Neural cell (in vitro differentiated cells): Measurements from ENCODE around the gene SLC22A2. TPM values are rescaled to one million over a fixed set of nuclear protein-coding genes. Genes with fewer than 3 reads are reported as not detected.

Experiments used
- H2AFZ ChIP-seq: fragments of 200-600, 300-800 bp; sonication (generic), shearing (Covaris generic); 2 replicates; pipeline ENCODE4 v1.6.0; 2014; ENCODE audit warnings: low read depth, mild to moderate bottlenecking, antibody characterized with exemption, low read length, moderate library complexity
- H3F3A ChIP-seq: fragments of 200-600 bp; shearing (Covaris generic); 2 replicates; pipeline ENCODE4 v1.6.1; 2016; ENCODE audit warnings: mild to moderate bottlenecking, moderate library complexity, mixed read lengths, antibody characterized with exemption, low read length; ENCODE audit not compliant: insufficient read depth, poor library complexity, severe bottlenecking
- H3K27ac ChIP-seq: fragments of 200-600, 300-800 bp; sonication (generic), shearing (Covaris generic); 2 replicates; pipeline ENCODE4 v1.5.1; 2014; ENCODE audit warnings: mild to moderate bottlenecking, low read length, moderate library complexity
- H3K27me3 ChIP-seq: fragments of 300-800, 200-600 bp; sonication (generic), shearing (Covaris generic); 2 replicates; pipeline ENCODE4 v1.6.0; 2014; ENCODE audit warnings: mild to moderate bottlenecking, low read depth, low read length, moderate library complexity; ENCODE audit not compliant: insufficient read depth
- H3K36me3 ChIP-seq: fragments of 300-800, 200-600 bp; sonication (generic), shearing (Covaris generic); 2 replicates; pipeline ENCODE4 v1.5.1; 2014; ENCODE audit warnings: mild to moderate bottlenecking, antibody characterized with exemption, low read length, moderate library complexity; ENCODE audit not compliant: insufficient read depth
- H3K4me2 ChIP-seq: fragments of 300-800, 200-600 bp; sonication (generic), shearing (Covaris generic); 2 replicates; pipeline ENCODE4 v1.6.0; 2014; ENCODE audit warnings: mild to moderate bottlenecking, low read length
- H3K4me3 ChIP-seq: fragments of 300-800, 200-600 bp; sonication (generic), shearing (Covaris generic); 2 replicates; pipeline ENCODE4 v1.5.1; 2014; ENCODE audit warnings: mild to moderate bottlenecking, low read length, moderate library complexity
- H3K79me2 ChIP-seq: fragments of 200-600 bp; shearing (Covaris generic); replicated peaks from 2 replicates; pipeline ENCODE4 v1.6.0; 2014; ENCODE audit warnings: mild to moderate bottlenecking, low read length, moderate library complexity; ENCODE audit not compliant: insufficient read depth
- H3K9ac ChIP-seq: fragments of 300-800, 200-600 bp; sonication (generic), shearing (Covaris generic); 2 replicates; pipeline ENCODE4 v1.6.1; 2016; ENCODE audit warnings: mild to moderate bottlenecking, low read length, mixed read lengths
- H3K9me2 ChIP-seq: fragments of 200-600 bp; shearing (Covaris generic); 2 replicates; pipeline ENCODE4 v1.6.1; 2016; ENCODE audit warnings: mild to moderate bottlenecking, low read length, mixed read lengths; ENCODE audit not compliant: insufficient read depth
- H3K9me3 ChIP-seq: fragments of 200-600, 300-800 bp; sonication (generic), shearing (Covaris generic); 2 replicates; pipeline ENCODE4 v1.6.1; 2016; ENCODE audit warnings: mild to moderate bottlenecking, mixed run types, low read length, moderate library complexity, mixed read lengths
- H4K20me1 ChIP-seq: fragments of 200-600 bp; shearing (Covaris generic); 2 replicates; pipeline ENCODE4 v1.6.1; 2016; ENCODE audit warnings: mild to moderate bottlenecking, mixed run types; ENCODE audit not compliant: insufficient read depth
- EP300 ChIP-seq: fragments of 450-650 bp; conservative IDR thresholded peaks from 2 replicates; pipeline ENCODE4 v1.6.1; 2014; ENCODE audit warnings: antibody characterized with exemption, mild to moderate bottlenecking, moderate library complexity; ENCODE audit not compliant: poor library complexity, severe bottlenecking
- EZH2 ChIP-seq: fragments of 200-600, 300-800 bp; shearing (Covaris generic), sonication (generic); IDR thresholded peaks from 2 replicates; pipeline ENCODE4 v1.6.1; 2014; ENCODE audit warnings: antibody characterized with exemption, low read length, borderline replicate concordance, mild to moderate bottlenecking; ENCODE audit not compliant: insufficient read depth, poor library complexity, severe bottlenecking
- MXI1 ChIP-seq: fragments of 450-650 bp; conservative IDR thresholded peaks from 2 replicates; pipeline ENCODE4 v1.6.1; 2014; ENCODE audit warnings: antibody characterized with exemption, mild to moderate bottlenecking; ENCODE audit not compliant: poor library complexity, severe bottlenecking
- POLR2AphosphoS5 ChIP-seq: IDR thresholded peaks from 2 replicates; pipeline ENCODE4 v1.6.1; 2012
- RAD21 ChIP-seq: fragments of 450-650 bp; conservative IDR thresholded peaks from 2 replicates; pipeline ENCODE4 v1.6.1; 2014; ENCODE audit warnings: antibody characterized with exemption, mild to moderate bottlenecking, moderate library complexity
- SMC3 ChIP-seq: fragments of 450-650 bp; conservative IDR thresholded peaks from 2 replicates; pipeline ENCODE4 v1.6.1; 2014; ENCODE audit warnings: antibody characterized with exemption, mild to moderate bottlenecking, moderate library complexity; ENCODE audit not compliant: poor library complexity
- TAF1 ChIP-seq: IDR thresholded peaks from 2 replicates; pipeline ENCODE4 v1.6.1; 2012; ENCODE audit warnings: low read depth
- polyA plus RNA-seq: library from polyadenylated mRNA; depleted of rRNA; stranded (reverse); fragments of >200 nt; gene quantifications from 2 replicates; pipeline ENCODE4 v1.2.3, GENCODE V29; 2014
- TF ChIP-seq, protein P1 (sequence below): fragments of 450-650 bp; IDR thresholded peaks from 2 replicates; pipeline ENCODE4 v1.5.1; 2014; ENCODE audit warnings: antibody characterized with exemption, mild to moderate bottlenecking, moderate library complexity; ENCODE audit not compliant: poor library complexity, severe bottlenecking
- TF ChIP-seq, protein P2 (sequence below): IDR thresholded peaks from 2 replicates; pipeline ENCODE4 v1.6.1; 2012; ENCODE audit warnings: borderline replicate concordance

The SLC22A2 gene
- polyA plus RNA-seq, 1 donor from 2014 or later = not detected

DNA sequence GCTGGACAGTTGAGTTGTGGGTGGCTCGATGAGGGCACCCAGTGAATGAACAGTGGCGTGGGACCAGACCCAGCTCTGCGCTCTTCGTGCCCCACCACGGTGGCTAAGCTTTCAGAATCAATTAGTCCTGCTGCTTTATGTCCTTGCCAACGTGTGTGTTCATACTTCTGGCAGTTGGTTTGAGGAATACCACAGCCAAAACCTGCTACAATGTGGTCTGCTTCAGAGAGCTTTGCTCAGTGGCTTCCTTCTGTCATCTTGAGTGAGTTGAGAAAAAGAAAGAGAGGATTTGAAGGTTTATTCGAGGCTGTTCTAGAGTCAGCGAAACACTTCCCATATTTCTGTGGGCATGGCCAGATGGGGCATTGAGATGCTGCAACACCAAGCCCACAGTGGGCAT is 39.5 kb upstream of the SLC22A2 start:
- H3K9me3 ChIP-seq = no peaks in the 10 kb centered on the region
- no peak overlapping the region for H3K27ac ChIP-seq
- no peak overlapping the region for H3K9ac ChIP-seq
- H3K4me2 ChIP-seq = no peak overlapping the region
- no peaks in the 10 kb centered on the region for H3K36me3 ChIP-seq
- no peaks in the 10 kb centered on the region for H3K9me2 ChIP-seq
- H3K4me3 ChIP-seq = no peak overlapping the region
- no peaks in the 10 kb centered on the region for H3K27me3 ChIP-seq
- no peaks in the 10 kb centered on the region for H4K20me1 ChIP-seq
- H3F3A ChIP-seq = no peaks in the 10 kb centered on the region
- no peaks in the 10 kb centered on the region for H3K79me2 ChIP-seq
- TF ChIP-seq EZH2 (no peak), RAD21 (no peak)
- H2AFZ ChIP-seq = no peak overlapping the region

DNA sequence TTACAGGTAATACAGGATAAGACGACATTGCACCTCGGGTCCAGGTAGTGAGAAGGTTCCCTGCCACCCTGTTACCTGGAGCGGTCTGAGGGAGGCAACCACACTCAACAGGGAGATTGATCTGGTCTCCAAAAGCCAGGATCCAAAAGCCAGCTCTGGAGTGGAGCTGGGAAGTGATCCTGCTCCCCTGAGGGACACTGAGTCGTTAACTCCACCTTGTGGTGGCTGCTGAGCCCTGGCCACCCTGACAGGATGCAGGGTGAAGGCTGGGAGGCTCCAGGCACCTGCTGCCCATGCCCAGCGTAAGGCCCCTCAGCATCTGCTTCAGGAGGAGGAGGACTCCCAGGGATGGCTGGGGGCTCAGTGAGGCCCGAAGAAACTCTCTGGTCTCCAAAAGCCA is 38.7 kb upstream of the SLC22A2 start:
- no peak overlapping the region for H2AFZ ChIP-seq
- H3K27ac ChIP-seq = no peak overlapping the region
- H4K20me1 ChIP-seq = no peaks in the 10 kb centered on the region
- H3K79me2 ChIP-seq = no peaks in the 10 kb centered on the region
- no peak overlapping the region for H3K9ac ChIP-seq
- H3K9me3 ChIP-seq = no peaks in the 10 kb centered on the region
- no peak for TF ChIP-seq MXI1
- TF ChIP-seq, protein P1, sequence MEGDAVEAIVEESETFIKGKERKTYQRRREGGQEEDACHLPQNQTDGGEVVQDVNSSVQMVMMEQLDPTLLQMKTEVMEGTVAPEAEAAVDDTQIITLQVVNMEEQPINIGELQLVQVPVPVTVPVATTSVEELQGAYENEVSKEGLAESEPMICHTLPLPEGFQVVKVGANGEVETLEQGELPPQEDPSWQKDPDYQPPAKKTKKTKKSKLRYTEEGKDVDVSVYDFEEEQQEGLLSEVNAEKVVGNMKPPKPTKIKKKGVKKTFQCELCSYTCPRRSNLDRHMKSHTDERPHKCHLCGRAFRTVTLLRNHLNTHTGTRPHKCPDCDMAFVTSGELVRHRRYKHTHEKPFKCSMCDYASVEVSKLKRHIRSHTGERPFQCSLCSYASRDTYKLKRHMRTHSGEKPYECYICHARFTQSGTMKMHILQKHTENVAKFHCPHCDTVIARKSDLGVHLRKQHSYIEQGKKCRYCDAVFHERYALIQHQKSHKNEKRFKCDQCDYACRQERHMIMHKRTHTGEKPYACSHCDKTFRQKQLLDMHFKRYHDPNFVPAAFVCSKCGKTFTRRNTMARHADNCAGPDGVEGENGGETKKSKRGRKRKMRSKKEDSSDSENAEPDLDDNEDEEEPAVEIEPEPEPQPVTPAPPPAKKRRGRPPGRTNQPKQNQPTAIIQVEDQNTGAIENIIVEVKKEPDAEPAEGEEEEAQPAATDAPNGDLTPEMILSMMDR = no peak
- TF ChIP-seq EP300 = no peak
- H3K27me3 ChIP-seq = no peaks in the 10 kb centered on the region
- no peak overlapping the region for H3K4me2 ChIP-seq
- no peak overlapping the region for H3K4me3 ChIP-seq
- no peaks in the 10 kb centered on the region for H3K36me3 ChIP-seq
- no peaks in the 10 kb centered on the region for H3K9me2 ChIP-seq
- H3F3A ChIP-seq = no peaks in the 10 kb centered on the region

DNA sequence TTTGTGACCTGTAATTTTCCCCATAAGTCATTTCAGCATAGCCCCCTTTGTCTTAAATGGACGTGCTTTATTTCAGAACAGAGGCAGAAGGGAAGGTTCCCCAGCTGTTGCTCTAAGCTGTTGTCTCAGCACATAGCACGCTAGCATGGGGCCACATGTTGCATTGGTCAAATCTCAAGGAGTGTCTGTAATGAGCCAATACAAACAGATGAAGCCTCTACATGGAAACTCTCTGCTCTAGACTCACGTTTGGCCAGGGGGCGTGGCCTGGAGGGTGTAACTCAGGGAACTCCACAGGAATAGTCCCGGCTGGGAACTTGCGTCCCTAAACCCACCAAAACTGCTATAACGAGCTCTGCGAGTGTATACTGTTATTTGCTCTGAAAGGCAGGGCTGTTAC is 35.2 kb upstream of the SLC22A2 start:
- Histone ChIP-seq H3F3A (no peaks in the 10 kb centered on the region), H3K9me3 (no peaks in the 10 kb centered on the region), H3K79me2 (no peaks in the 10 kb centered on the region), H4K20me1 (no peaks in the 10 kb centered on the region), H2AFZ (no peak overlapping the region), H3K36me3 (no peaks in the 10 kb centered on the region), H3K4me2 (no peak overlapping the region), H3K27me3 (no peaks in the 10 kb centered on the region), H3K4me3 (no peak overlapping the region), H3K9me2 (no peaks in the 10 kb centered on the region), H3K9ac (no peak overlapping the region), H3K27ac (no peak overlapping the region)
- TF ChIP-seq, protein P1 = no peak
- TF ChIP-seq SMC3 (no peak), MXI1 (no peak), TAF1 (no peak), EP300 (no peak), POLR2AphosphoS5 (no peak), EZH2 (no peak), RAD21 (no peak)
- TF ChIP-seq, protein P2, sequence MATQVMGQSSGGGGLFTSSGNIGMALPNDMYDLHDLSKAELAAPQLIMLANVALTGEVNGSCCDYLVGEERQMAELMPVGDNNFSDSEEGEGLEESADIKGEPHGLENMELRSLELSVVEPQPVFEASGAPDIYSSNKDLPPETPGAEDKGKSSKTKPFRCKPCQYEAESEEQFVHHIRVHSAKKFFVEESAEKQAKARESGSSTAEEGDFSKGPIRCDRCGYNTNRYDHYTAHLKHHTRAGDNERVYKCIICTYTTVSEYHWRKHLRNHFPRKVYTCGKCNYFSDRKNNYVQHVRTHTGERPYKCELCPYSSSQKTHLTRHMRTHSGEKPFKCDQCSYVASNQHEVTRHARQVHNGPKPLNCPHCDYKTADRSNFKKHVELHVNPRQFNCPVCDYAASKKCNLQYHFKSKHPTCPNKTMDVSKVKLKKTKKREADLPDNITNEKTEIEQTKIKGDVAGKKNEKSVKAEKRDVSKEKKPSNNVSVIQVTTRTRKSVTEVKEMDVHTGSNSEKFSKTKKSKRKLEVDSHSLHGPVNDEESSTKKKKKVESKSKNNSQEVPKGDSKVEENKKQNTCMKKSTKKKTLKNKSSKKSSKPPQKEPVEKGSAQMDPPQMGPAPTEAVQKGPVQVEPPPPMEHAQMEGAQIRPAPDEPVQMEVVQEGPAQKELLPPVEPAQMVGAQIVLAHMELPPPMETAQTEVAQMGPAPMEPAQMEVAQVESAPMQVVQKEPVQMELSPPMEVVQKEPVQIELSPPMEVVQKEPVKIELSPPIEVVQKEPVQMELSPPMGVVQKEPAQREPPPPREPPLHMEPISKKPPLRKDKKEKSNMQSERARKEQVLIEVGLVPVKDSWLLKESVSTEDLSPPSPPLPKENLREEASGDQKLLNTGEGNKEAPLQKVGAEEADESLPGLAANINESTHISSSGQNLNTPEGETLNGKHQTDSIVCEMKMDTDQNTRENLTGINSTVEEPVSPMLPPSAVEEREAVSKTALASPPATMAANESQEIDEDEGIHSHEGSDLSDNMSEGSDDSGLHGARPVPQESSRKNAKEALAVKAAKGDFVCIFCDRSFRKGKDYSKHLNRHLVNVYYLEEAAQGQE = no peak
